Measurements from ENCODE around the gene UBQLN4.

- TF ChIP-seq GATA2 (CRISPR knock-in tag; IDR thresholded peaks at IDR 0.05) (no peak), REST (IDR thresholded peaks at IDR 0.05; ENCODE audit: low read depth, low read length) (no peak), CTCF (IDR thresholded peaks at IDR 0.05) (no peak), RAD21 (IDR thresholded peaks at IDR 0.05; ENCODE audit: low read length) (no peak), SMC3 (IDR thresholded peaks at IDR 0.05; ENCODE audit: low read depth, low read length) (no peak), POLR2AphosphoS5 (IDR thresholded peaks at IDR 0.05; ENCODE audit: low read depth, low read length) (peak; percentile 75), MXI1 (IDR thresholded peaks at IDR 0.05; ENCODE audit: low read depth, low read length) (peak; percentile 95), MAX (IDR thresholded peaks at IDR 0.05; ENCODE audit: low read depth) (peak; percentile 98), GABPA (IDR thresholded peaks at IDR 0.05; ENCODE audit: low read depth) (peak; percentile 77), RCOR1 (IDR thresholded peaks at IDR 0.05; ENCODE audit: low read length) (0 out of 2 replicates have a peak, but pooled peaks have one; percentile 11), EP300 (IDR thresholded peaks at IDR 0.05; ENCODE audit: borderline replicate concordance in 1 of 2, low read depth in 1 of 2, low read length in 1 of 2) (no peak), EZH2phosphoT487 (IDR thresholded peaks at IDR 0.05; ENCODE audit: borderline replicate concordance, low read depth) (no peak), YY1 (IDR thresholded peaks at IDR 0.05; ENCODE audit: low read depth) (peak; percentile 69)
Observed at GRCh38 chr1:156054500-156055280, 1.1 kb upstream of the UBQLN4 start, which contains the start of gene LAMTOR2.
